Measurements from ENCODE around the gene SIDT1. TPM values are rescaled to one million over a fixed set of nuclear protein-coding genes. Genes with fewer than 3 reads are reported as not detected.

Gene SIDT1
- total RNA-seq, 1 experiment from 2014 or later: not detected

- DNase-seq (ENCODE audit: extremely low read depth, low read depth): no peak
Measured at GRCh38 chr3:113589971-113590370, 57.6 kb downstream of the SIDT1 start.

- DNase-seq (ENCODE audit: extremely low read depth, low read depth): no peak
Measured at GRCh38 chr3:113590983-113591382, 58.6 kb downstream of the SIDT1 start.

- no peak for DNase-seq (ENCODE audit: extremely low read depth, low read depth)
Measured at GRCh38 chr3:113594066-113594465, 61.7 kb downstream of the SIDT1 start.

- DNase-seq (ENCODE audit: extremely low read depth, low read depth): no peak
Measured at GRCh38 chr3:113597596-113598354, 65.4 kb downstream of the SIDT1 start.

GRCh38 chr3:113600418-113601182, 68.2 kb downstream of the SIDT1 start:
- DNase-seq (ENCODE audit: extremely low read depth, low read depth): no peak

GRCh38 chr3:113601240-113601639, 68.9 kb downstream of the SIDT1 start:
- DNase-seq (ENCODE audit: extremely low read depth, low read depth): no peak

- no peak for DNase-seq (ENCODE audit: extremely low read depth, low read depth)
Measured at GRCh38 chr3:113602256-113602655, 69.9 kb downstream of the SIDT1 start.

- DNase-seq (ENCODE audit: extremely low read depth, low read depth): no peak
Measured at GRCh38 chr3:113602836-113603235, 70.5 kb downstream of the SIDT1 start.

GRCh38 chr3:113606539-113607218, 74.3 kb downstream of the SIDT1 start:
- no peak for DNase-seq (ENCODE audit: extremely low read depth, low read depth)

GRCh38 chr3:113607219-113607596, 74.9 kb downstream of the SIDT1 start:
- DNase-seq (ENCODE audit: extremely low read depth, low read depth): no peak

- no peak for DNase-seq (ENCODE audit: extremely low read depth, low read depth)
Measured at GRCh38 chr3:113614402-113614801, 82.0 kb downstream of the SIDT1 start.

- no peak for DNase-seq (ENCODE audit: extremely low read depth, low read depth)
Measured at GRCh38 chr3:113615976-113616375, 83.6 kb downstream of the SIDT1 start.

- DNase-seq (ENCODE audit: extremely low read depth, low read depth): no peak
Measured at GRCh38 chr3:113617726-113618125, 85.4 kb downstream of the SIDT1 start.

- no peak for DNase-seq (ENCODE audit: extremely low read depth, low read depth)
Measured at GRCh38 chr3:113620091-113620490, 87.7 kb downstream of the SIDT1 start.

- no peak for DNase-seq (ENCODE audit: extremely low read depth, low read depth)
Measured at GRCh38 chr3:113623324-113623723, 91.0 kb downstream of the SIDT1 start.

GRCh38 chr3:113623811-113624210, 91.5 kb downstream of the SIDT1 start:
- no peak for DNase-seq (ENCODE audit: extremely low read depth, low read depth)

GRCh38 chr3:113625834-113626233, 93.5 kb downstream of the SIDT1 start:
- DNase-seq (ENCODE audit: extremely low read depth, low read depth): no peak

GRCh38 chr3:113626503-113627371, 94.4 kb downstream of the SIDT1 start:
- DNase-seq (ENCODE audit: extremely low read depth, low read depth): peak; percentile 54

- no peak for DNase-seq (ENCODE audit: extremely low read depth, low read depth)
Measured at GRCh38 chr3:113628316-113628715, 96.0 kb downstream of the SIDT1 start.

- DNase-seq (ENCODE audit: extremely low read depth, low read depth): no peak
Measured at GRCh38 chr3:113628788-113629187, 96.4 kb downstream of the SIDT1 start.

All from NCI-H460 (cell line).